Parathyroid adenoma (tissue), 2 donors: ENCODE data around the gene DES.

Source experiments
- H2AFZ ChIP-seq: fragments of 300-600 bp; sonication (generic); one replicate; pipeline ENCODE4 v1.7.0; 2017; ENCODE audit warnings: antibody characterized with exemption, mild to moderate bottlenecking
- H3K27ac ChIP-seq: fragments of 300-600 bp; sonication (generic); one replicate; pipeline ENCODE4 v1.7.0; 2017
- H3K27me3 ChIP-seq: fragments of 300-600 bp; sonication (generic); one replicate; pipeline ENCODE4 v1.7.0; 2017; ENCODE audit warnings: low read length; ENCODE audit not compliant: control insufficient read depth, insufficient read depth
- H3K36me3 ChIP-seq: fragments of 300-600 bp; sonication (generic); one replicate; pipeline ENCODE4 v1.7.0; 2017; ENCODE audit warnings: low read length; ENCODE audit not compliant: control insufficient read depth, insufficient read depth
- H3K4me1 ChIP-seq: fragments of 300-600 bp; sonication (generic); one replicate; pipeline ENCODE4 v1.7.0; 2017; ENCODE audit warnings: control low read depth
- H3K4me2 ChIP-seq: fragments of 300-600 bp; sonication (generic); one replicate; pipeline ENCODE4 v1.7.0; 2017; ENCODE audit warnings: low read length
- H3K4me3 ChIP-seq: fragments of 300-600 bp; sonication (generic); one replicate; pipeline ENCODE4 v1.7.0; 2017; ENCODE audit warnings: low read depth, low read length
- H3K79me2 ChIP-seq: fragments of 300-600 bp; sonication (generic); one replicate; pipeline ENCODE4 v1.7.0; 2017; ENCODE audit warnings: control low read depth
- H3K9ac ChIP-seq: fragments of 300-600 bp; sonication (generic); one replicate; pipeline ENCODE4 v1.7.0; 2017; ENCODE audit warnings: mild to moderate bottlenecking
- H3K9me3 ChIP-seq: fragments of 300-600 bp; sonication (generic); one replicate; pipeline ENCODE4 v1.7.0; 2017; ENCODE audit warnings: low read length; ENCODE audit not compliant: control insufficient read depth
- TF ChIP-seq, protein P1 (sequence below): fragments of 300-600 bp; sonication (generic); IDR thresholded peaks from one replicate; pipeline ENCODE4 v1.7.0; 2017; ENCODE audit warnings: antibody characterized with exemption, mild to moderate bottlenecking
- donor health status: primary hyperparathyroidism.

The DES gene

DNA sequence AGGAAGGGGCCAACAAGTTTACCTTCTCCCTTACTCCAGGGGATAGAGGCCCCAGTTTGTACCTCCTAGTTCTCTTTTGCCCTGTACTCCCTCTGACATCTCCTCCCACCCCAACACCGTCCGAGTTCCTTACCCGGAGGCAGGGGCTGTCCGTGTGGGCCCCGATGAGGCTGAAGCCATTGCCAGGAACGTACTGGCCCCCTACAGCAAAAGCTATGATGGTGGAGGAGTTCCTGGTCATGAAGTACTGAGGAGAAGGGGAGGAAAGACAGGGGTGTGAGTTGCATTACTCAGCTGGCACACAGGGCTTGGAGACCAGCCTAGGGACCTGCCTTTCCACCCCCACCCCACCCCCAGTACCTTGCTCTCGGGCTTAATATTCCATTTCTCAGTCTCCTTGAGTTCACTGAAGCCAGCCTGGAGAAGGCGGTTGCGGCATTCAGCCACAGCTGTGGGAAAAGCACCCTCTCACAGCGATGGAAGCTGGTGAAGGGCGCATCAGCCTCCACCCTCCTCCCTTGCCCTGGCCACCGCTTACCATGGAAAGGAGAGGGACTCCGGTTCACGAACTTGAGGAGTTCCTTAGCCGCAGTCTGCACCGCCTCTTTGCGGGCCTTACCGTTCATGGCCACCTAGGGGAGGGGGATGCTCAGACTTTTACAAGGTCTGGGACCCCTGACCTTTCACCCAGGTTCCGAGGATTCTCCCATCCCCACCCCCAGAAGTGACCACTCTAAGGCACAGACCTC is 31.5 kb upstream of the DES start:
- no peaks in the 10 kb centered on the region for H3K36me3 ChIP-seq
- TF ChIP-seq, protein P1, sequence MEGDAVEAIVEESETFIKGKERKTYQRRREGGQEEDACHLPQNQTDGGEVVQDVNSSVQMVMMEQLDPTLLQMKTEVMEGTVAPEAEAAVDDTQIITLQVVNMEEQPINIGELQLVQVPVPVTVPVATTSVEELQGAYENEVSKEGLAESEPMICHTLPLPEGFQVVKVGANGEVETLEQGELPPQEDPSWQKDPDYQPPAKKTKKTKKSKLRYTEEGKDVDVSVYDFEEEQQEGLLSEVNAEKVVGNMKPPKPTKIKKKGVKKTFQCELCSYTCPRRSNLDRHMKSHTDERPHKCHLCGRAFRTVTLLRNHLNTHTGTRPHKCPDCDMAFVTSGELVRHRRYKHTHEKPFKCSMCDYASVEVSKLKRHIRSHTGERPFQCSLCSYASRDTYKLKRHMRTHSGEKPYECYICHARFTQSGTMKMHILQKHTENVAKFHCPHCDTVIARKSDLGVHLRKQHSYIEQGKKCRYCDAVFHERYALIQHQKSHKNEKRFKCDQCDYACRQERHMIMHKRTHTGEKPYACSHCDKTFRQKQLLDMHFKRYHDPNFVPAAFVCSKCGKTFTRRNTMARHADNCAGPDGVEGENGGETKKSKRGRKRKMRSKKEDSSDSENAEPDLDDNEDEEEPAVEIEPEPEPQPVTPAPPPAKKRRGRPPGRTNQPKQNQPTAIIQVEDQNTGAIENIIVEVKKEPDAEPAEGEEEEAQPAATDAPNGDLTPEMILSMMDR: no peak
- peak overlapping the region; percentile 96 for H2AFZ ChIP-seq
- H3K4me3 ChIP-seq: peak overlapping the region; percentile 80
- H3K27ac ChIP-seq: peak overlapping the region; percentile 81
- H3K9ac ChIP-seq: no peak overlapping the region
- no peaks in the 10 kb centered on the region for H3K27me3 ChIP-seq
- no peaks in the 10 kb centered on the region for H3K79me2 ChIP-seq
- peak overlapping the region; percentile 83 for H3K4me2 ChIP-seq
- no peaks in the 10 kb centered on the region for H3K9me3 ChIP-seq
- H3K4me1 ChIP-seq: peaks cover 3% of the 10 kb centered on the region

DNA sequence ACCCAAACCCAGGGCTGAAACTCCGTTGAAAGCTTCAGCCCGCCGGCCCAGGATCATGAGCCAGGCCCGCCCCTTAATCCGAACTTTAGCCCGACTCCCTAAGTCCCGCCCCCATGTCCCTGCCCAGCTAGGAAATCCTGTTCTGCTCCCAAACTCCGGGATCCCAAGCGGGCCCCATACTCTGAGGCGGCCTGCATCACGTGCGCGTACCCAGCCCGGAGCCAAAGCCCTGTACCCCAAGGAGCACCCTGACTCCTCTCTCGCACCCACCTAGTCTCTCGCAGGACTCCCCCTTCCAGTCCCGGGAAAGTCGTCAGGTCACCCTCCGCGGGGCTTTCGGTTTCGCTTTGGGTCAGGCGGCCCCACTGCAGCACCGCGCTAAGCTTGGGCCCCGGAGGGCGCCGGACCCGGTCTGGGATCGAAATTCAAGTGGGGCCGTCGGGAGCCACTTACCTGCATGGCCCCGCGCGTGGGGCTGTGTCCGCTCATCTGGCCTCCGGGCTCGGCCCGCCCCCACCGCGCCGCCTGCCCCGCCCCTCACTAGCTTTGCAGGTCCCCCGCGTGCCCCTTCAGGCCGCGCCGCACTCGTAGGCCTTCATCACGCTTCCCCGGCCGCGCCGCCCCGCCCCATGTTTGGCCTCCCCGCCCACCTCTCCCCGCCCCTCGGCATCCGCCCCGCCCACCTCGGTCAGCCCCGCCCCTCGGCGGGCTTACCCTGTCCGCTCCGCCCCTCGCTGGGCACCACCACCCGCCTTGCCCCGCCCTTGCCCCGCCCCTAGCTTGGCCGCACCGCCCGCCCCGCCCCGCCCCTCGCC is 30.7 kb upstream of the DES start, which contains the start of gene DNPEP:
TSS of gene DNPEP (minus strand) at position 607 of the 815 bp plus-strand sequence. CDS start at position 489, 118 bp downstream.
- H3K27ac ChIP-seq: peak within 1 kb of the TSS; percentile 81
- TF ChIP-seq, protein P1: no peak
- no peaks in the 10 kb centered on the region for H3K79me2 ChIP-seq
- peak within 1 kb of the TSS; percentile 96 for H2AFZ ChIP-seq
- no peaks in the 10 kb centered on the region for H3K27me3 ChIP-seq
- H3K9ac ChIP-seq: peak within 1 kb of the TSS; percentile 80
- peak within 1 kb of the TSS; percentile 83 for H3K4me2 ChIP-seq
- no peaks in the 10 kb centered on the region for H3K9me3 ChIP-seq
- peaks cover 3% of the 10 kb centered on the region for H3K4me1 ChIP-seq
- no peaks in the 10 kb centered on the region for H3K36me3 ChIP-seq
- peak within 1 kb of the TSS; percentile 80 for H3K4me3 ChIP-seq

DNA sequence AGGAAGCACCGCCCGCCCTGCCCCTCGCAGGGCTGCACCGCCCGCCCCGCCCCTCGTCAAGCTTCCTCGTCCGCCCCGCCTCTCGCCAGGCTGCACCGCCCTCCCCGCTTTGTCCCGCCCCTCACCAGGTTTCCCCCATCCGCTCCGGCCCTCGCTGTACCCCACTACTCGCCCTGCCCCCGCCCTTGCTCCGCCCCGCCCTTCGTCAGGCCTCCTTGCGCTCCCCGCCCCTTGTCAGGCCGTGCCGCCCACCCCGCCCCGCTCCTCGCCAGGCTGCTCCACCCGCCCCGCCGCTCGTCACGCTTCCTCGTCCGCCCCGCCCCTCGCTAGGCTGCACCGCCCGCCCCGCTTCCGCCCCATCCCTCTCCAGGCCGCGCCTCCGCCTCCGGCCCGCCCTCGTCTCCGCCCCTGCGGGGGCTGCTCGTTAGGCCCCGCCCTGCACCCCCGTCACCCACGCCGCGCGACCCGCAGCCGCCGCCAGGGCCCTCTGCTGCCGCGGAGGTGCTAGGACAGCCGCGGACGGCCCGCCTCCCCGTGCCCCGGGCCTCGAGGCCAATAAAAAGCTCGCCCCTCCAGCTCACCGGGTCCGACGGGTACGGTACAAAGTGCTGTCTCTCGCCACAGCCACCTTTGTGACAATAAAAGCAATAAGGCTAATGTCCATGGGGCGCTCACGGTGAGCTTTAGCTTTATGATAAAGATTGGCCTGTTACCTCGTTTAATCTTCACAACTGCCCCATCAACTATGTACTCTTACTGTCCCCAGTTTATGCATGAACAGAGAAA is 29.9 kb upstream of the DES start:
- peak overlapping the region; percentile 56 for H3K4me3 ChIP-seq
- TF ChIP-seq, protein P1: peak; percentile 80
- H3K79me2 ChIP-seq: no peaks in the 10 kb centered on the region
- H3K9me3 ChIP-seq: no peaks in the 10 kb centered on the region
- no peaks in the 10 kb centered on the region for H3K36me3 ChIP-seq
- H2AFZ ChIP-seq: peak overlapping the region; percentile 93
- H3K27me3 ChIP-seq: no peaks in the 10 kb centered on the region
- peak overlapping the region; percentile 68 for H3K27ac ChIP-seq
- H3K4me2 ChIP-seq: peak overlapping the region; percentile 72
- H3K4me1 ChIP-seq: peaks cover 3% of the 10 kb centered on the region
- no peak overlapping the region for H3K9ac ChIP-seq

DNA sequence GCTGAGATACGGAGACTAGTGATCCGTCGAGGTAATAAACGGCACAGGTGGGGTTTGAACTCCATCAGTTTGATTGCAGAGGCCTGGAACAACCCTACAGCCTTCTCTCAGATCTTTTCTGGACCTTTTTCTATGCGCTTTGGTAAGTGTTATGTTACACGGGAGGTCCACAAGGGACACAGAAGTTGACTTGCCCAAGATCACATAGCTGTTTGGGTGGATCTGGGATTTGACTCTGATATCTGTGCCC is 29.3 kb upstream of the DES start:
- TF ChIP-seq, protein P1: no peak
- peak overlapping the region; percentile 72 for H3K4me2 ChIP-seq
- peak overlapping the region; percentile 93 for H2AFZ ChIP-seq
- H3K36me3 ChIP-seq: no peaks in the 10 kb centered on the region
- H3K4me3 ChIP-seq: peak overlapping the region; percentile 56
- H3K4me1 ChIP-seq: peaks cover 3% of the 10 kb centered on the region
- H3K9me3 ChIP-seq: no peaks in the 10 kb centered on the region
- no peak overlapping the region for H3K9ac ChIP-seq
- H3K27ac ChIP-seq: peak overlapping the region; percentile 68
- H3K27me3 ChIP-seq: no peaks in the 10 kb centered on the region
- no peaks in the 10 kb centered on the region for H3K79me2 ChIP-seq
